B cell (primary cell): ENCODE data around the gene AGTRAP. TPM values are rescaled to one million over a fixed set of nuclear protein-coding genes. Genes with fewer than 3 reads are reported as not detected.
A peak's percentile ranks its signal among the peaks of the same experiment; 100 is the strongest.

Experiments
- ATAC-seq: fragments of 200-7000 bp; cut with Tn5 transposase; one replicate; pipeline ENCODE4 v1.10.0; 2021; ENCODE audit warnings: low read depth, mild to moderate bottlenecking, moderate number of reproducible peaks, moderate library complexity
- CTCF ChIA-PET: fragments of 350-600 bp; sonication (Branson Sonifier 250); formaldehyde crosslinking; loops from one replicate; lab custom pipeline; 2021; ENCODE audit warnings: antibody characterized with exemption, inconsistent platforms; lab: Charles Lee
- POLR2A ChIA-PET: fragments of 350-600 bp; sonication (Branson Sonifier 250); formaldehyde crosslinking; loops from one replicate; lab custom pipeline; 2021; ENCODE audit warnings: antibody characterized with exemption; lab: Charles Lee
- DNase-seq: peaks from one replicate; pipeline ENCODE4 v3.0.0; 2013
- H2AFZ ChIP-seq: 2 replicates; pipeline ENCODE4 v1.6.1; 2012; ENCODE audit warnings: mild to moderate bottlenecking, low read depth, low read length; ENCODE audit not compliant: insufficient read depth, poor library complexity, severe bottlenecking
- H3K27ac ChIP-seq, 2 donors: 1 replicate in 1 of 2; 2 replicates in 1 of 2; pipeline ENCODE4 v1.5.1; 2012 to 2013; ENCODE audit warnings: low read length in 2 of 2, mild to moderate bottlenecking in 2 of 2, moderate library complexity in 1 of 2
- H3K27me3 ChIP-seq, 4 experiments: fragments of 200-600 bp in 1 of 4; sonication (generic) in 1 of 4; replicated peaks in 1 of 4; 1 replicate in 2 of 4; 2 replicates in 2 of 4; pipeline versions ENCODE4 v1.6.1 to v1.7.0; 2013 to 2016; ENCODE audit warnings: low read length in 3 of 4, mild to moderate bottlenecking in 2 of 4, mixed read lengths in 1 of 4, moderate library complexity in 1 of 4; ENCODE audit not compliant: insufficient read depth in 4 of 4, control insufficient read depth in 3 of 4; ENCODE audit errors: control extremely low read depth in 1 of 4
- H3K36me3 ChIP-seq, 2 experiments: replicated peaks in 1 of 2; 1 replicate in 1 of 2; 2 replicates in 1 of 2; pipeline versions ENCODE4 v1.6.1 to v1.7.1; 2013; ENCODE audit warnings: low read length in 1 of 2; ENCODE audit not compliant: insufficient read depth in 2 of 2, control insufficient read depth in 1 of 2; ENCODE audit errors: control extremely low read depth in 1 of 2, extremely low read depth in 1 of 2
- H3K4me1 ChIP-seq, 2 donors: fragments of 200-600 bp in 1 of 2; sonication (generic) in 1 of 2; 1 replicate in 1 of 2; 2 replicates in 1 of 2; pipeline versions ENCODE4 v1.5.1 to v1.6.1; 2013 to 2017; ENCODE audit warnings: low read length in 2 of 2; ENCODE audit not compliant: control insufficient read depth in 2 of 2, insufficient read depth in 2 of 2
- H3K4me2 ChIP-seq: replicated peaks from 2 replicates; pipeline ENCODE3; 2012; ENCODE audit warnings: mild to moderate bottlenecking, low read depth, low read length; ENCODE audit not compliant: poor library complexity, severe bottlenecking
- H3K4me3 ChIP-seq, 5 experiments: fragments of 200-600 bp in 1 of 5; sonication (generic) in 1 of 5; 1 replicate in 3 of 5; 2 replicates in 2 of 5; pipeline versions ENCODE4 v1.5.1 to v1.7.0; 2011 to 2016; ENCODE audit warnings: low read length in 4 of 5, mild to moderate bottlenecking in 4 of 5, low read depth in 2 of 5, control low read depth in 1 of 5, moderate library complexity in 1 of 5; ENCODE audit not compliant: insufficient read depth in 1 of 5; ENCODE audit errors: control extremely low read depth in 1 of 5, extremely low read depth in 1 of 5
- H3K79me2 ChIP-seq: fragments of 200-600 bp; sonication (generic); one replicate; pipeline ENCODE4 v1.6.0; 2016; ENCODE audit warnings: low read length; ENCODE audit not compliant: control insufficient read depth, insufficient read depth
- H3K9ac ChIP-seq: fragments of 200-600 bp; sonication (generic); 2 replicates; pipeline ENCODE4 v1.6.1; 2017; ENCODE audit warnings: mild to moderate bottlenecking, low read length, moderate library complexity
- H3K9me3 ChIP-seq, 3 donors: one replicate each; pipeline versions ENCODE4 v1.6.1 to v1.7.1; 2013; ENCODE audit warnings: low read length in 2 of 3; ENCODE audit not compliant: control insufficient read depth in 2 of 3, insufficient read depth in 1 of 3; ENCODE audit errors: control extremely low read depth in 1 of 3
- H4K20me1 ChIP-seq: 2 replicates; pipeline ENCODE4 v1.6.0; 2012; ENCODE audit warnings: mild to moderate bottlenecking, low read length; ENCODE audit not compliant: insufficient read depth, control insufficient read depth, poor library complexity, severe bottlenecking
- H3K27ac Mint-ChIP-seq: one replicate; pipeline ENCODE4 v1.8.0; 2021; ENCODE audit warnings: mixed read lengths
- H3K27me3 Mint-ChIP-seq: one replicate; pipeline ENCODE4 v1.8.0; 2021; ENCODE audit warnings: mixed read lengths
- H3K4me1 Mint-ChIP-seq: one replicate; pipeline ENCODE4 v1.8.0; 2021; ENCODE audit warnings: mixed read lengths
- H3K4me3 Mint-ChIP-seq: one replicate; pipeline ENCODE4 v1.8.0; 2021; ENCODE audit warnings: mixed read lengths
- H3K9me3 Mint-ChIP-seq: one replicate; pipeline ENCODE4 v1.8.0; 2022; ENCODE audit warnings: mixed read lengths; ENCODE audit not compliant: insufficient read depth
- EZH2 ChIP-seq: IDR thresholded peaks from 2 replicates; pipeline ENCODE4 v1.6.1; 2012; ENCODE audit warnings: borderline replicate concordance, low read depth, mild to moderate bottlenecking, moderate library complexity, low read length; ENCODE audit not compliant: insufficient read depth, poor library complexity, severe bottlenecking
- WGBS: methylation state at CpG from one replicate; pipeline ENCODE4 v1.1.5; 2013; ENCODE audit warnings: missing lambda C conversion rate; ENCODE audit not compliant: insufficient coverage; 5-methylcytosine and 5-hydroxymethylcytosine counted together
- intact Hi-C: fragments of 100-400 bp; cut with micrococcal nuclease; formaldehyde crosslinking; loops from one replicate; pipeline ENCODE4 v1.10.0; 2022
- polyA plus RNA-seq: library from polyadenylated mRNA; depleted of rRNA; stranded (reverse); fragments of >200 nt; gene quantifications from 2 replicates; pipeline ENCODE4 v1.2.3, GENCODE V29; 2012
- total RNA-seq, 2 donors: library from RNA; stranded (reverse); fragments of 120-200 nt in 1 of 2; gene quantifications; 1 replicate in 1 of 2; 2 replicates in 1 of 2; pipeline versions ENCODE4 v1.2.3 to v1.2.4, GENCODE V29; 2013 to 2022
- TF ChIP-seq, protein P1 (sequence below): fragments of 200-600 bp; IDR thresholded peaks from one replicate; pipeline ENCODE4 v1.8.0; 2022; ENCODE audit warnings: antibody characterized with exemption, mild to moderate bottlenecking

The AGTRAP gene
- total and polyA plus RNA-seq, 2 donors (not counting 1 experiment from before 2014, with no cell fraction given) = 18.3 to 44.9 TPM

DNA sequence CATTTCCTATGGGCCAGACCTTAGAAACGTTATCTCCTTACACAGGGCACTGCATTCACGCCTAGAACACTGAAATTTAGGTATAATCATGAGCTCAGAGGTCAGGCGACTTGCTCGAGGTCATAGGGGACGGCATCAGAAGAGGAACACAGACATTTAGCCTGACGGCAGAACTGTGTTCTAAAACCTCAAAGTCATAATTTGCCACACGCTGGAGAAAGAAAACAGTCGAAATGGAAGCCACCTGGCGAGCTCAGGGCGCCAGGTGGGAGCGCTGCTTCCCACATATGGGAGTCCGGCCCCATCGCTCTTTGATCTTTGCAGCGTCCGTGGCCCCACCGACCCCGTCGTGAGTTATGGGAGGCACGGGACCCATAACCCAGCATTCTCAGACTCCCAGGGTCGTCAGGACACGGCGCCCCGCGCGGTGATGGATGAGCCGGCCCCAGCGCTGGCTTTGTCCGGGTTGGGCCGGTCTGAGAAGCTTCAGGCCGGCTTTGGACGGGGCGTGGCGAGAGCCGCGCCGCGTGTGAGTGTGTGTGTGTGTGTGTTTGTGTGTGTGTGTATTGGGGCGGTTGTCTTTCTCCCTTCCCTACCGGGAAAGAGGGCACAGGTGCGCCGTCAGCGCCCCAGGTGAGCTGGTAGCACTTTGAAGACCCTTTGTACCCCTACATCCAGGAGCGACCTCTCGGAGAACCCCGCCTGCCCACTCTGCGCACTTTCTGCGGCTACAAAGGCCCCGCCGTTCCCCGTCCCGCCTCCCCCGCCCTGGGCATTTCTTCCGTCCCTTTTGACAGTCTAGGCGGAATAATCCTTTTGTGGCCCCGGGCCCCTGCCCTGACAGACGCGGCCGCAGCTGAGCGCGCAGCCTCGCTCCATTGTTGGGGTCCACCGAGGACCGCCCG, 45.3 kb upstream of the AGTRAP start:
- Mint-ChIP-seq H3K4me1 (peaks cover 24% of the 10 kb centered on the region), H3K4me3 (peak overlapping the region; percentile 68), H3K9me3 (no peaks in the 10 kb centered on the region), H3K27me3 (peaks cover 52% of the 10 kb centered on the region), H3K27ac (no peak overlapping the region)
- DNase-seq (no peak), ATAC-seq (no peak)
- Histone ChIP-seq H3K4me2 (peak overlapping the region; percentile 77), H3K36me3 (no peaks in the 10 kb centered on the region), H3K4me1 (peaks cover 24 to 26% of the 10 kb centered on the region in 2 donors), H4K20me1 (no peaks in the 10 kb centered on the region), H3K27ac (no peak overlapping the region), H3K9me3 (no peaks in the 10 kb centered on the region), H3K27me3 (peaks cover 0 to 45% (median 21%) of the 10 kb centered on the region in 4 experiments), H2AFZ (peak overlapping the region; percentile 54), H3K79me2 (no peaks in the 10 kb centered on the region), H3K4me3 (peak overlapping the region in 4 of 5 experiments; percentile 8 to 46 (median 28)), H3K9ac (peak overlapping the region; percentile 42)
- peak; percentile 66 for TF ChIP-seq EZH2
- TF ChIP-seq, protein P1, sequence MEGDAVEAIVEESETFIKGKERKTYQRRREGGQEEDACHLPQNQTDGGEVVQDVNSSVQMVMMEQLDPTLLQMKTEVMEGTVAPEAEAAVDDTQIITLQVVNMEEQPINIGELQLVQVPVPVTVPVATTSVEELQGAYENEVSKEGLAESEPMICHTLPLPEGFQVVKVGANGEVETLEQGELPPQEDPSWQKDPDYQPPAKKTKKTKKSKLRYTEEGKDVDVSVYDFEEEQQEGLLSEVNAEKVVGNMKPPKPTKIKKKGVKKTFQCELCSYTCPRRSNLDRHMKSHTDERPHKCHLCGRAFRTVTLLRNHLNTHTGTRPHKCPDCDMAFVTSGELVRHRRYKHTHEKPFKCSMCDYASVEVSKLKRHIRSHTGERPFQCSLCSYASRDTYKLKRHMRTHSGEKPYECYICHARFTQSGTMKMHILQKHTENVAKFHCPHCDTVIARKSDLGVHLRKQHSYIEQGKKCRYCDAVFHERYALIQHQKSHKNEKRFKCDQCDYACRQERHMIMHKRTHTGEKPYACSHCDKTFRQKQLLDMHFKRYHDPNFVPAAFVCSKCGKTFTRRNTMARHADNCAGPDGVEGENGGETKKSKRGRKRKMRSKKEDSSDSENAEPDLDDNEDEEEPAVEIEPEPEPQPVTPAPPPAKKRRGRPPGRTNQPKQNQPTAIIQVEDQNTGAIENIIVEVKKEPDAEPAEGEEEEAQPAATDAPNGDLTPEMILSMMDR = no peak
- CTCF ChIA-PET = interaction anchor here (0.7 to 2.1 kb wide), 5 partner anchors 9 to 40 kb away, joined by 3 to 6 read pairs (median 4); partner anchors contain the start of gene MAD2L2
- intact Hi-C loops = no loop called here
- POLR2A ChIA-PET = no interaction called here
- 3% methylated on average over 56 of the region's 64 CpGs for WGBS
